ENCODE data around the gene BCL2A1.
"Not testable (repeated sequence)": the region's sequence is repeated elsewhere in the genome, so short reads cannot be mapped to it uniquely, and the experiment has no call there.

Gene BCL2A1

GRCh38 chr15:79919090-79919748 is 51.8 kb downstream of the BCL2A1 start:
- TF ChIP-seq, protein P1, sequence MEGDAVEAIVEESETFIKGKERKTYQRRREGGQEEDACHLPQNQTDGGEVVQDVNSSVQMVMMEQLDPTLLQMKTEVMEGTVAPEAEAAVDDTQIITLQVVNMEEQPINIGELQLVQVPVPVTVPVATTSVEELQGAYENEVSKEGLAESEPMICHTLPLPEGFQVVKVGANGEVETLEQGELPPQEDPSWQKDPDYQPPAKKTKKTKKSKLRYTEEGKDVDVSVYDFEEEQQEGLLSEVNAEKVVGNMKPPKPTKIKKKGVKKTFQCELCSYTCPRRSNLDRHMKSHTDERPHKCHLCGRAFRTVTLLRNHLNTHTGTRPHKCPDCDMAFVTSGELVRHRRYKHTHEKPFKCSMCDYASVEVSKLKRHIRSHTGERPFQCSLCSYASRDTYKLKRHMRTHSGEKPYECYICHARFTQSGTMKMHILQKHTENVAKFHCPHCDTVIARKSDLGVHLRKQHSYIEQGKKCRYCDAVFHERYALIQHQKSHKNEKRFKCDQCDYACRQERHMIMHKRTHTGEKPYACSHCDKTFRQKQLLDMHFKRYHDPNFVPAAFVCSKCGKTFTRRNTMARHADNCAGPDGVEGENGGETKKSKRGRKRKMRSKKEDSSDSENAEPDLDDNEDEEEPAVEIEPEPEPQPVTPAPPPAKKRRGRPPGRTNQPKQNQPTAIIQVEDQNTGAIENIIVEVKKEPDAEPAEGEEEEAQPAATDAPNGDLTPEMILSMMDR (IDR thresholded peaks at IDR 0.05) = no peak
- peak overlapping the region; percentile 73 for H3K4me3 Mint-ChIP-seq
- H3K9me3 Mint-ChIP-seq = peaks cover 86% of the 10 kb centered on the region
- peaks cover 90% of the 10 kb centered on the region for H3K36me3 Mint-ChIP-seq (ENCODE audit: low read depth)
- H3K4me1 Mint-ChIP-seq = peaks cover 63% of the 10 kb centered on the region
- H3K27ac Mint-ChIP-seq = peak overlapping the region; percentile 96
- DNase-seq = no peak
- peaks cover 4% of the 10 kb centered on the region for H3K27me3 Mint-ChIP-seq (ENCODE audit: low read depth, poor library complexity)

DNA sequence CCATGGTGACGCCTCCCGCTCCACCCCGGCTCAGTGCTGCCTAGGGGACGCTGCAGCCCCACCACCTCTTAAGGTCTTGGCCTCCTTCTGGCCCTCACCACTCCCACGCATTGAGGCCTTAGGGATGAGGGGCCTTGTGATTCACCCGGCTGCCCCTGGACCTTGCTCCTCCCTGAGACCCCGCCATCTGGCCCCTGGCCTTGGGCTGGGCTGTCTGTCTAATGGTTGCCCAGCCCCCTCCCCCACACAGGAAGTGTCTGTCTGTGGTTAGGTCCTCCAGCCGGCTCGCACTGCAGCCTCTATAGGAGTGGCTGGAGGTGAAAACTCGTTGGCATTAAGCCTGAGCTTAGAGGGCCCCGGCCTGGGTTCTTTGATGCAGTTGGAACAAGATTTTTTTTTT is 52.7 kb downstream of the BCL2A1 start:
- DNase-seq = peak; percentile 53
- H3K4me1 Mint-ChIP-seq = peaks cover 60% of the 10 kb centered on the region
- peak overlapping the region; percentile 58 for H3K4me3 Mint-ChIP-seq
- H3K9me3 Mint-ChIP-seq = peaks cover 92% of the 10 kb centered on the region
- peak overlapping the region; percentile 90 for H3K27ac Mint-ChIP-seq
- TF ChIP-seq, protein P1 (IDR thresholded peaks at IDR 0.05) = no peak
- peaks cover 4% of the 10 kb centered on the region for H3K27me3 Mint-ChIP-seq (ENCODE audit: low read depth, poor library complexity)
- peaks cover 95% of the 10 kb centered on the region for H3K36me3 Mint-ChIP-seq (ENCODE audit: low read depth)

DNA sequence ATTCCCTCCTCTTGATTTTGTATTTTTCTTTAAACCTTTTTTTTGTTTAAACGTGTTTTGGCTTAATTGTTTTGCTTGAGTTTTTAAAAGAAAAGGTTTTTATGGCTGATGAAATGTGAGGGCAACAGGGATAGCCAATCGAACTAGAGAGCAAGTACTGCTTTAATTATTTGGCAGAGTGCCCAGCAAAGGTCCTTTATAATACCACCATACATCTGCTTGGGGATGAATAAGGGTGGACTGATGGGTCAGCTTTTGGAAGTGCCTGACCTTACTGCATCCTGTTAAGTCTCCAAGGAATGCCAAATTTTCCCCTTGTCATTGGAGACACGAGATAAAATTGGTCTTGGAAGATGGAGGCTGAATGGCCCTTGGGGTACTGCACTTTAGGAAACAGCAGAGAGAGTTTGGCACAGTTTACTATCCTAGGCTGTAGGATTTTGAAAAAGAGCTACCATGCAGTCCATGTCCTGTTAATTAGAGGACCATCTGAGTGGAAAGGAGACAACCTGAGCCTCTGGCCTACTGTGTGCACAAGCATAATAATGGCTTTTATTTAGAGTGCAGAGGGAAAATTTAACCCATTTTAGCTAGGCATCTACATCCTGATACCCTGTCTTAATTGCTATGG is 54.4 kb downstream of the BCL2A1 start:
- Mint-ChIP-seq H3K9me3 (peaks cover 84% of the 10 kb centered on the region), H3K4me1 (peaks cover 48% of the 10 kb centered on the region), H3K36me3 (ENCODE audit: low read depth) (peaks cover 100% of the 10 kb centered on the region), H3K27me3 (ENCODE audit: low read depth, poor library complexity) (peaks cover 4% of the 10 kb centered on the region), H3K27ac (peak overlapping the region; percentile 68), H3K4me3 (no peak overlapping the region)
- no peak for DNase-seq
- TF ChIP-seq, protein P1 (IDR thresholded peaks at IDR 0.05) = no peak

GRCh38 chr15:79915776-79916501 is 55.1 kb downstream of the BCL2A1 start:
- peaks cover 100% of the 10 kb centered on the region for H3K36me3 Mint-ChIP-seq (ENCODE audit: low read depth)
- H3K4me3 Mint-ChIP-seq; DNase-seq; H3K27me3 Mint-ChIP-seq (ENCODE audit: low read depth, poor library complexity); H3K27ac Mint-ChIP-seq: not testable (repeated sequence)
- H3K4me1 Mint-ChIP-seq = peaks cover 42% of the 10 kb centered on the region
- H3K9me3 Mint-ChIP-seq = peaks cover 79% of the 10 kb centered on the region

DNA sequence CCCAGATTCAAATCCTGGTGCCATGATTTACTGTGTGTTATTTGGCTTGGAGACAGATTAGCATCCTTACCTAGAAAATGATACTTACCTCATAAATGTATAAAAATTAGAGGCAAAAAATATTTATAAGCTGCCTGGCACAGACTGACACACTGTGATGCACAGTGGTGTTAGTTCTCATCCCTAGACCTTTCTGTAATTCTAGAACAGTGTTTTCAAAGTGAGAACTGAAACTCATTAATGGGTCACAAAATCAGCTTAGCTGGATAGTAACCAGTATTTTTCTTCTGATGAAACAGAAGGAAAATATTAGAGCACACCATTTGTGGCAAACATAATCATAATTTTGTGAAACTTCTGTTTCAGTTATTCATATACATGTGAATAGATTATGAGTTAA is 56.3 kb downstream of the BCL2A1 start:
- Mint-ChIP-seq H3K4me1 (peaks cover 37% of the 10 kb centered on the region), H3K4me3 (no peak overlapping the region), H3K27ac (no peak overlapping the region), H3K9me3 (peaks cover 79% of the 10 kb centered on the region), H3K36me3 (ENCODE audit: low read depth) (peaks cover 100% of the 10 kb centered on the region), H3K27me3 (ENCODE audit: low read depth, poor library complexity) (no peaks in the 10 kb centered on the region)
- DNase-seq = no peak
- TF ChIP-seq, protein P1 (IDR thresholded peaks at IDR 0.05) = no peak
